Heart right ventricle (tissue), 16 donors: ENCODE measurements around the gene RPGRIP1. TPM values are rescaled to one million over a fixed set of nuclear protein-coding genes. Genes with fewer than 3 reads are reported as not detected.
"Not testable (repeated sequence)": the region's sequence is repeated elsewhere in the genome, so short reads cannot be mapped to it uniquely, and the experiment has no call there.

ENCODE experiments used
- ATAC-seq, 8 donors: fragments of 200-7000 bp; cut with Tn5 transposase; one replicate each; pipeline ENCODE4 v1.9.1; 2020; ENCODE audit warnings: mild to moderate bottlenecking in 8 of 8, moderate library complexity in 8 of 8, moderate number of reproducible peaks in 1 of 8
- DNase-seq, 2 donors: peaks; one replicate each; pipeline ENCODE4 v3.0.0-alpha.2; 2020
- H3K27ac ChIP-seq, 10 donors: fragments of 200-600 bp; sonication (generic) in 2 of 10; one replicate each; pipeline versions ENCODE4 v1.5.0 to v1.8.0; 2020 to 2022; ENCODE audit warnings: mild to moderate bottlenecking in 3 of 10
- H3K27me3 ChIP-seq, 7 donors: fragments of 200-600 bp; one replicate each; pipeline ENCODE4 v1.8.0; 2021 to 2022; ENCODE audit warnings: mild to moderate bottlenecking in 2 of 7
- H3K36me3 ChIP-seq, 9 donors: fragments of 200-600 bp; sonication (generic) in 1 of 9; one replicate each; pipeline versions ENCODE4 v1.5.0 to v1.8.0; 2020 to 2022; ENCODE audit warnings: mild to moderate bottlenecking in 2 of 9
- H3K4me1 ChIP-seq, 9 donors: fragments of 200-600 bp; sonication (generic) in 1 of 9; one replicate each; pipeline versions ENCODE4 v1.5.0 to v1.8.0; 2020 to 2022; ENCODE audit warnings: mild to moderate bottlenecking in 4 of 9
- H3K4me3 ChIP-seq, 10 donors: fragments of 200-600 bp; sonication (generic) in 2 of 10; one replicate each; pipeline versions ENCODE4 v1.5.0 to v1.8.0; 2020 to 2022; ENCODE audit warnings: mild to moderate bottlenecking in 7 of 10, moderate library complexity in 2 of 10
- H3K9me3 ChIP-seq, 11 donors: fragments of 200-600 bp in 10 of 11; sonication (generic) in 2 of 11; one replicate each; pipeline versions ENCODE4 v1.5.0 to v1.8.0; 2013 to 2022; ENCODE audit warnings: mild to moderate bottlenecking in 2 of 11, control low read depth in 1 of 11, moderate library complexity in 1 of 11
- CTCF ChIP-seq, 9 donors: fragments of 200-600 bp; sonication (generic) in 2 of 9; IDR thresholded peaks; one replicate each; pipeline versions ENCODE4 v1.5.0 to v1.8.0; 2021 to 2022; ENCODE audit warnings: antibody characterized with exemption in 9 of 9, mild to moderate bottlenecking in 5 of 9, moderate library complexity in 1 of 9
- WGBS, 2 donors: extraction: QIAGEN DNeasy Blood & Tissue Kit; methylation state at CpG; one replicate each; pipeline ENCODE4 v1.1.7; 2013; ENCODE audit warnings: inconsistent platforms in 1 of 2; 5-methylcytosine and 5-hydroxymethylcytosine counted together
- intact Hi-C, 10 donors: fragments of 100-400 bp; cut with DNase I; formaldehyde crosslinking; loops; one replicate each; pipeline versions ENCODE4 v1.11.1 to v1.14.2; 2022
- polyA plus RNA-seq, 2 donors: library from polyadenylated mRNA; stranded (reverse); fragments of 200-250 nt; gene quantifications; one replicate each; pipeline ENCODE4 v1.2.3, GENCODE V29; 2013
- total RNA-seq, 10 donors: library from RNA; stranded (reverse); fragmentation: NEBNext Ultra II Directional in 3 of 10; extraction: Animal tissue kit (Norgen Biotek cat#: 25700) in 3 of 10; gene quantifications; one replicate each; pipeline versions ENCODE4 v1.2.1 to v1.2.4, GENCODE V29; 2021 to 2023
- donor health status: Arrhythmogenic right ventricular cardiomyopathy.
- donor health status: ischemic (EF 13 %, LVEDD 7.1; RV severe dilation, severe dysfunction).
- donor health status: healthy with polysubstance abuse.
- donor health status: DM: no; HTN: yes; CAD: no.
- donor health status: DM: no; HTN: no; CAD: no.
- donor health status: ischemic (EF 25% LVEDD 6.9; RV normal size, moderate dysfunction).
- donor health status: ischemic (EF 25% LVEDD 5.7; RV mildly dilated, moderate dysfunction).
- donor health status: healthy.
- donor health status: DM: yes; HTN: yes; CAD: no.
- donor health status: Ischemic cardiomyopathy.
- donor health status: ischemic (EF 35%, LVEDD 5.7; RV mildly dilated, moderate dysfunction).
- donor health status: nonischemic (EF 11% LVEDD 7.7; RV severe dilation, severe dysfunction).
- donor health status: DM: yes; HTN: yes; CAD: no.
- donor health status: PGD.
- donor health status: ischemic (EF 29% LVEDD 5.4; RV normal size, mild dysfunction).
- donor health status: nonischemic (EF 23%, LVEDD 6.1; RV moderate dilation, normal function).

Gene RPGRIP1
- total and polyA plus RNA-seq, 12 donors, result 0.12 to 0.85 (median 0.34) TPM; not detected in 1

GRCh38 chr14:21248739-21249411 is 31.0 kb upstream of the RPGRIP1 start:
- peaks cover 3 to 61% (median 22%) of the 10 kb centered on the region in 9 donors for H3K4me1 ChIP-seq
- peaks cover 0 to 100% (median 26%) of the 10 kb centered on the region in 9 donors for H3K36me3 ChIP-seq
- H3K9me3 ChIP-seq, result no peaks in the 10 kb centered on the region
- no peak for TF ChIP-seq CTCF (IDR thresholded peaks at IDR 0.05)
- DNase-seq, result no peak
- H3K27me3 ChIP-seq, result no peaks in the 10 kb centered on the region
- 86 to 88% methylated on average over 8 of the region's 8 CpGs for WGBS, 2 donors
- intact Hi-C loops, result loop anchor here in 2 of 10 donors (1.0 to 10.0 kb wide), 2 partner anchors 19 to 136 kb away; partner anchors contain the start of gene SUPT16H (in 2 of the 2)
- no peak for ATAC-seq
- no peak overlapping the region for H3K27ac ChIP-seq
- H3K4me3 ChIP-seq, result no peak overlapping the region

GRCh38 chr14:21251215-21251614 is 28.7 kb upstream of the RPGRIP1 start:
- Histone ChIP-seq H3K36me3 (peaks cover 0 to 100% (median 35%) of the 10 kb centered on the region in 9 donors), H3K27me3 (no peaks in the 10 kb centered on the region), H3K27ac (no peak overlapping the region), H3K9me3 (no peaks in the 10 kb centered on the region), H3K4me1 (peaks cover 0 to 56% (median 36%) of the 10 kb centered on the region in 9 donors), H3K4me3 (no peak overlapping the region)
- no peak for TF ChIP-seq CTCF (IDR thresholded peaks at IDR 0.05)
- intact Hi-C loops, result loop anchor here in 1 of 10 donors (10.0 kb wide), 1 partner anchor 124 kb away; no protein-coding TSS in a partner anchor
- DNase-seq (no peak), ATAC-seq (no peak)
- WGBS, 2 donors, result 97 to 98% methylated on average over 5 of the region's 5 CpGs

GRCh38 chr14:21252149-21252548 is 27.7 kb upstream of the RPGRIP1 start:
- TF ChIP-seq CTCF (IDR thresholded peaks at IDR 0.05), result no peak
- H3K9me3 ChIP-seq, result no peaks in the 10 kb centered on the region
- DNase-seq, result no peak
- ATAC-seq, result no peak
- H3K4me3 ChIP-seq, result no peak overlapping the region
- H3K36me3 ChIP-seq, result peaks cover 0 to 100% (median 35%) of the 10 kb centered on the region in 9 donors
- H3K27me3 ChIP-seq, result no peaks in the 10 kb centered on the region
- H3K27ac ChIP-seq, result no peak overlapping the region
- 90 to 92% methylated on average over 2 of the region's 2 CpGs for WGBS, 2 donors
- H3K4me1 ChIP-seq, result peaks cover 3 to 56% (median 36%) of the 10 kb centered on the region in 9 donors
- intact Hi-C loops, result loop anchor here in 1 of 10 donors (10.0 kb wide), 1 partner anchor 123 kb away; no protein-coding TSS in a partner anchor

- Histone ChIP-seq H3K9me3 (no peaks in the 10 kb centered on the region), H3K4me1 (peaks cover 11 to 69% (median 62%) of the 10 kb centered on the region in 9 donors), H3K36me3 (peaks cover 0 to 100% (median 24%) of the 10 kb centered on the region in 9 donors), H3K27me3 (no peaks in the 10 kb centered on the region), H3K27ac (no peak overlapping the region), H3K4me3 (no peak overlapping the region)
- no peak for TF ChIP-seq CTCF (IDR thresholded peaks at IDR 0.05)
- no peak for ATAC-seq
- intact Hi-C loops, result loop anchor here in 1 of 10 donors (10.0 kb wide), 1 partner anchor 119 kb away; no protein-coding TSS in a partner anchor
- no peak for DNase-seq
- 62 to 65% methylated on average over 4 of the region's 4 CpGs for WGBS, 2 donors
Observed at GRCh38 chr14:21255385-21256101, 24.3 kb upstream of the RPGRIP1 start.

- not testable (repeated sequence) for H3K9me3 ChIP-seq, H3K27ac ChIP-seq, H3K27me3 ChIP-seq, DNase-seq, H3K4me3 ChIP-seq, ATAC-seq
- Histone ChIP-seq H3K4me1 (peaks cover 11 to 75% (median 67%) of the 10 kb centered on the region in 9 donors), H3K36me3 (peaks cover 0 to 100% (median 19%) of the 10 kb centered on the region in 9 donors)
- intact Hi-C loops, result loop anchor here in 1 of 10 donors (10.0 kb wide), 1 partner anchor 119 kb away; no protein-coding TSS in a partner anchor
- 81 to 84% methylated on average over 8 of the region's 8 CpGs for WGBS, 2 donors
Observed at GRCh38 chr14:21256102-21256447, 23.8 kb upstream of the RPGRIP1 start.
